ENCODE measurements around the gene KCNJ18. TPM values are rescaled to one million over a fixed set of nuclear protein-coding genes. Genes with fewer than 3 reads are reported as not detected.
"Not testable (repeated sequence)": the region's sequence is repeated elsewhere in the genome, so short reads cannot be mapped to it uniquely, and the experiment has no call there.

The KCNJ18 gene
- total RNA-seq, 1 experiment from 2014 or later, result not detected

- BruUV-seq (replicated peaks); H3K36me3 ChIP-seq (ENCODE audit: control insufficient read depth, insufficient read depth, low read length); H3K9me3 ChIP-seq; H3K36me3 Mint-ChIP-seq (ENCODE audit: insufficient read depth, unreplicated experiment); H3K4me1 ChIP-seq; H3K27me3 Mint-ChIP-seq (ENCODE audit: insufficient read depth, unreplicated experiment); POLR2A ChIA-PET; H3K4me1 Mint-ChIP-seq (ENCODE audit: low read depth, unreplicated experiment); CTCF ChIA-PET; H3K27me3 ChIP-seq (replicated peaks; ENCODE audit: control insufficient read depth, insufficient read depth, low read length); H3K4me3 Mint-ChIP-seq (ENCODE audit: unreplicated experiment); H3K9me3 Mint-ChIP-seq (ENCODE audit: unreplicated experiment); H3K4me3 ChIP-seq (ENCODE audit: low read depth, low read length); H3K27ac Mint-ChIP-seq (ENCODE audit: unreplicated experiment): not testable (repeated sequence)
- intact Hi-C loops (cut with micrococcal nuclease; ENCODE audit: unreplicated experiment), result loop anchor here (5.0 kb wide), 1 partner anchor 285 kb away; no protein-coding TSS in a partner anchor
- DNase-seq, result peak in 1 of 2 experiments; percentile 36
Observed at GRCh38 chr17:21707131-21707530, 14.8 kb downstream of the KCNJ18 start.

GRCh38 chr17:21707711-21708611 is 15.6 kb downstream of the KCNJ18 start:
- H3K27me3 ChIP-seq (replicated peaks; ENCODE audit: control insufficient read depth, insufficient read depth, low read length); BruUV-seq (replicated peaks); H3K9me3 Mint-ChIP-seq (ENCODE audit: unreplicated experiment); H3K4me3 ChIP-seq (ENCODE audit: low read depth, low read length); H3K9me3 ChIP-seq; CTCF ChIA-PET; POLR2A ChIA-PET; H3K27ac Mint-ChIP-seq (ENCODE audit: unreplicated experiment); H3K4me3 Mint-ChIP-seq (ENCODE audit: unreplicated experiment); H3K27me3 Mint-ChIP-seq (ENCODE audit: insufficient read depth, unreplicated experiment); H3K36me3 ChIP-seq (ENCODE audit: control insufficient read depth, insufficient read depth, low read length); H3K4me1 Mint-ChIP-seq (ENCODE audit: low read depth, unreplicated experiment); H3K36me3 Mint-ChIP-seq (ENCODE audit: insufficient read depth, unreplicated experiment); H3K4me1 ChIP-seq: not testable (repeated sequence)
- peak in 1 of 2 experiments; percentile 35 for DNase-seq
- intact Hi-C loops (cut with micrococcal nuclease; ENCODE audit: unreplicated experiment), result loop anchor here (5.0 kb wide), 1 partner anchor 286 kb away; no protein-coding TSS in a partner anchor

GRCh38 chr17:21708612-21709535 is 16.6 kb downstream of the KCNJ18 start:
- BruUV-seq (replicated peaks); H3K27me3 Mint-ChIP-seq (ENCODE audit: insufficient read depth, unreplicated experiment); H3K9me3 ChIP-seq; H3K4me3 ChIP-seq (ENCODE audit: low read depth, low read length); H3K36me3 Mint-ChIP-seq (ENCODE audit: insufficient read depth, unreplicated experiment); H3K9me3 Mint-ChIP-seq (ENCODE audit: unreplicated experiment); CTCF ChIA-PET; H3K4me1 Mint-ChIP-seq (ENCODE audit: low read depth, unreplicated experiment); POLR2A ChIA-PET; H3K27me3 ChIP-seq (replicated peaks; ENCODE audit: control insufficient read depth, insufficient read depth, low read length); H3K4me1 ChIP-seq; H3K27ac Mint-ChIP-seq (ENCODE audit: unreplicated experiment); H3K4me3 Mint-ChIP-seq (ENCODE audit: unreplicated experiment); H3K36me3 ChIP-seq (ENCODE audit: control insufficient read depth, insufficient read depth, low read length): not testable (repeated sequence)
- intact Hi-C loops (cut with micrococcal nuclease; ENCODE audit: unreplicated experiment), result loop anchor here (5.0 kb wide), 1 partner anchor 287 kb away; no protein-coding TSS in a partner anchor
- DNase-seq, result peak in 1 of 2 experiments; percentile 33

GRCh38 chr17:21709994-21710393 is 17.7 kb downstream of the KCNJ18 start:
- H3K4me1 ChIP-seq; H3K36me3 Mint-ChIP-seq (ENCODE audit: insufficient read depth, unreplicated experiment); H3K4me3 ChIP-seq (ENCODE audit: low read depth, low read length); H3K36me3 ChIP-seq (ENCODE audit: control insufficient read depth, insufficient read depth, low read length); H3K27ac Mint-ChIP-seq (ENCODE audit: unreplicated experiment); POLR2A ChIA-PET; H3K27me3 ChIP-seq (replicated peaks; ENCODE audit: control insufficient read depth, insufficient read depth, low read length); H3K9me3 ChIP-seq; H3K9me3 Mint-ChIP-seq (ENCODE audit: unreplicated experiment); H3K4me1 Mint-ChIP-seq (ENCODE audit: low read depth, unreplicated experiment); CTCF ChIA-PET; H3K4me3 Mint-ChIP-seq (ENCODE audit: unreplicated experiment); BruUV-seq (replicated peaks): not testable (repeated sequence)
- H3K27me3 Mint-ChIP-seq (ENCODE audit: insufficient read depth, unreplicated experiment), result peaks cover 13% of the 10 kb centered on the region
- intact Hi-C loops (cut with micrococcal nuclease; ENCODE audit: unreplicated experiment), result loop anchor here (5.0 kb wide), 1 partner anchor 288 kb away; no protein-coding TSS in a partner anchor
- peak in 1 of 2 experiments; percentile 12 for DNase-seq

GRCh38 chr17:21710486-21710885 is 18.2 kb downstream of the KCNJ18 start:
- H3K27me3 ChIP-seq (replicated peaks; ENCODE audit: control insufficient read depth, insufficient read depth, low read length); H3K4me3 ChIP-seq (ENCODE audit: low read depth, low read length); intact Hi-C loops (cut with micrococcal nuclease; ENCODE audit: unreplicated experiment); CTCF ChIA-PET; H3K36me3 Mint-ChIP-seq (ENCODE audit: insufficient read depth, unreplicated experiment); H3K4me1 ChIP-seq; POLR2A ChIA-PET; H3K9me3 Mint-ChIP-seq (ENCODE audit: unreplicated experiment); H3K4me3 Mint-ChIP-seq (ENCODE audit: unreplicated experiment); BruUV-seq (replicated peaks); H3K36me3 ChIP-seq (ENCODE audit: control insufficient read depth, insufficient read depth, low read length); H3K27ac Mint-ChIP-seq (ENCODE audit: unreplicated experiment); H3K4me1 Mint-ChIP-seq (ENCODE audit: low read depth, unreplicated experiment); H3K9me3 ChIP-seq: not testable (repeated sequence)
- H3K27me3 Mint-ChIP-seq (ENCODE audit: insufficient read depth, unreplicated experiment), result peaks cover 13% of the 10 kb centered on the region
- DNase-seq, result peak in 1 of 2 experiments; percentile 8
